ENCODE results near the gene CHSY3.

DNA sequence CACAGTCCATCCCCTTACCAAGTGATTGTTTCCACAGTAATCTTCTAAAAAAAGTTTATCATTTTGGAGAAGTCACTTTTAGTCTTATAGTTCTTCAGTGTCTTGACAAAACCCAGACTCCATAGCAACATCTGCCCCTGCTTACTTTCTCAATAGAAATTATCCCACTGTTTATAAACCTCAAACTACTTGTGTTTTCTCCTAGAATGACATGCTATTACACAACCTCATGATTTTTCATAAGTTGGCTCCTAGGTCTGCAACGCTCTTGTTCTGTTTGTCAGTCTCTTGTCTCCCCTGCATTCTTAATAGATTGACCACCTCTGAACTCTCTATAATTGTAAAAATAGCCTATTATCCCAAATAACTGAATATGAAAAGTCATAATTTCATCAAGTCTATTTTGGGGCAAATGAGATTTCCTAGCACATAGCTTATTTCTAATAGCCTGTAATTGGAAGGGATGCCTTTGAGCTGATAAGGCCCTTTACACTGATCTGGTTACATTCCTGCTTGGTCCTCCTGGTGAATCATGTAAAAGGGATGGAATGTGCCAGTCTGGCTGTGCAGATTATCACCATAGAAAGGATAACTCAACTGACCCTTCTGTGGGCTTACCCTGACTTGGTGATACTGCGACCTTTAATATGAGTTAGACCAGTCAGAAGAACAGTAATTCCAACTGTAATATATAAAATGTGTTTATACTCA is 69.6 kb downstream of the CHSY3 start:
- TF ChIP-seq, protein P1, sequence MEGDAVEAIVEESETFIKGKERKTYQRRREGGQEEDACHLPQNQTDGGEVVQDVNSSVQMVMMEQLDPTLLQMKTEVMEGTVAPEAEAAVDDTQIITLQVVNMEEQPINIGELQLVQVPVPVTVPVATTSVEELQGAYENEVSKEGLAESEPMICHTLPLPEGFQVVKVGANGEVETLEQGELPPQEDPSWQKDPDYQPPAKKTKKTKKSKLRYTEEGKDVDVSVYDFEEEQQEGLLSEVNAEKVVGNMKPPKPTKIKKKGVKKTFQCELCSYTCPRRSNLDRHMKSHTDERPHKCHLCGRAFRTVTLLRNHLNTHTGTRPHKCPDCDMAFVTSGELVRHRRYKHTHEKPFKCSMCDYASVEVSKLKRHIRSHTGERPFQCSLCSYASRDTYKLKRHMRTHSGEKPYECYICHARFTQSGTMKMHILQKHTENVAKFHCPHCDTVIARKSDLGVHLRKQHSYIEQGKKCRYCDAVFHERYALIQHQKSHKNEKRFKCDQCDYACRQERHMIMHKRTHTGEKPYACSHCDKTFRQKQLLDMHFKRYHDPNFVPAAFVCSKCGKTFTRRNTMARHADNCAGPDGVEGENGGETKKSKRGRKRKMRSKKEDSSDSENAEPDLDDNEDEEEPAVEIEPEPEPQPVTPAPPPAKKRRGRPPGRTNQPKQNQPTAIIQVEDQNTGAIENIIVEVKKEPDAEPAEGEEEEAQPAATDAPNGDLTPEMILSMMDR (IDR thresholded peaks at IDR 0.05): no peak
- TF ChIP-seq POLR2AphosphoS5 (IDR thresholded peaks at IDR 0.05) (no peak), POLR2A (IDR thresholded peaks at IDR 0.05) (no peak)
